Stimulated activated naive CD8-positive, alpha-beta T cell treated with anti-CD3 and anti-CD28 coated beads, Interleukin-15, Interleukin-2, amounts not matched to agents 100 ng/mL and 50 ng/mL, for 24 hours (primary cell): ENCODE data around the gene KLHL35.

Source experiments
- H3K27ac Mint-ChIP-seq: one replicate; pipeline ENCODE4 v1.8.0; 2021; ENCODE audit warnings: mild to moderate bottlenecking, mixed read lengths
- H3K27me3 Mint-ChIP-seq: one replicate; pipeline ENCODE4 v1.8.0; 2021; ENCODE audit warnings: mixed read lengths
- H3K36me3 Mint-ChIP-seq: one replicate; pipeline ENCODE4 v1.8.0; 2021; ENCODE audit warnings: low read depth, mixed read lengths
- H3K4me1 Mint-ChIP-seq: one replicate; pipeline ENCODE4 v1.8.0; 2021; ENCODE audit warnings: low read depth, mixed read lengths
- H3K4me3 Mint-ChIP-seq: one replicate; pipeline ENCODE4 v1.8.0; 2021; ENCODE audit warnings: mild to moderate bottlenecking, mixed read lengths
- H3K9me3 Mint-ChIP-seq: one replicate; pipeline ENCODE4 v1.8.0; 2021; ENCODE audit warnings: mixed read lengths

KLHL35 gene

GRCh38 chr11:75437966-75438659 lies 5.1 kb upstream of the KLHL35 start:
- no peak overlapping the region for H3K27ac Mint-ChIP-seq

GRCh38 chr11:75436806-75437205 lies 3.8 kb upstream of the KLHL35 start:
- no peaks in the 10 kb centered on the region for H3K36me3 Mint-ChIP-seq
- no peaks in the 10 kb centered on the region for H3K9me3 Mint-ChIP-seq
- H3K27ac Mint-ChIP-seq: no peak overlapping the region
- peaks cover 17% of the 10 kb centered on the region for H3K27me3 Mint-ChIP-seq
- H3K4me1 Mint-ChIP-seq: no peaks in the 10 kb centered on the region
- no peak overlapping the region for H3K4me3 Mint-ChIP-seq

More at GRCh38 chr11:75437966-75438659, 5.1 kb upstream of the KLHL35 start:
- H3K27me3 Mint-ChIP-seq: peaks cover 4% of the 10 kb centered on the region
- H3K4me1 Mint-ChIP-seq: no peaks in the 10 kb centered on the region
- no peaks in the 10 kb centered on the region for H3K9me3 Mint-ChIP-seq
- H3K36me3 Mint-ChIP-seq: no peaks in the 10 kb centered on the region
- H3K4me3 Mint-ChIP-seq: no peak overlapping the region

- Mint-ChIP-seq H3K4me1 (peaks cover 3% of the 10 kb centered on the region), H3K27ac (no peak overlapping the region), H3K4me3 (no peak overlapping the region), H3K9me3 (no peaks in the 10 kb centered on the region), H3K36me3 (no peaks in the 10 kb centered on the region), H3K27me3 (peaks cover 29% of the 10 kb centered on the region)
Observed at GRCh38 chr11:75435571-75435925, 2.5 kb upstream of the KLHL35 start.

- Mint-ChIP-seq H3K9me3 (no peaks in the 10 kb centered on the region), H3K27ac (no peak overlapping the region), H3K4me1 (peaks cover 5% of the 10 kb centered on the region), H3K36me3 (no peaks in the 10 kb centered on the region), H3K4me3 (no peak overlapping the region), H3K27me3 (peaks cover 31% of the 10 kb centered on the region)
Observed at GRCh38 chr11:75434886-75435570, 2.0 kb upstream of the KLHL35 start.

GRCh38 chr11:75434051-75434450 lies 1.0 kb upstream of the KLHL35 start:
- Mint-ChIP-seq H3K4me3 (no peak overlapping the region), H3K36me3 (peaks cover 5% of the 10 kb centered on the region), H3K27ac (no peak overlapping the region), H3K9me3 (peaks cover 5% of the 10 kb centered on the region), H3K4me1 (peaks cover 10% of the 10 kb centered on the region), H3K27me3 (peaks cover 36% of the 10 kb centered on the region)

- Mint-ChIP-seq H3K4me3 (no peak overlapping the region), H3K27me3 (peaks cover 41% of the 10 kb centered on the region), H3K4me1 (peaks cover 13% of the 10 kb centered on the region), H3K9me3 (peaks cover 9% of the 10 kb centered on the region), H3K36me3 (peaks cover 8% of the 10 kb centered on the region), H3K27ac (no peak overlapping the region)
Observed at GRCh38 chr11:75433443-75433842, 440 bp upstream of the KLHL35 start.

- Mint-ChIP-seq H3K27ac (no peak overlapping the region), H3K9me3 (peaks cover 9% of the 10 kb centered on the region), H3K36me3 (peaks cover 8% of the 10 kb centered on the region), H3K27me3 (peaks cover 50% of the 10 kb centered on the region), H3K4me3 (no peak overlapping the region), H3K4me1 (peaks cover 13% of the 10 kb centered on the region)
Observed at GRCh38 chr11:75431533-75432525, 1.2 kb downstream of the KLHL35 start.

GRCh38 chr11:75430714-75431532 lies 2.1 kb downstream of the KLHL35 start:
- peak overlapping the region; percentile 74 for H3K4me3 Mint-ChIP-seq
- peaks cover 50% of the 10 kb centered on the region for H3K27me3 Mint-ChIP-seq
- H3K27ac Mint-ChIP-seq: peak overlapping the region; percentile 59
- peaks cover 13% of the 10 kb centered on the region for H3K4me1 Mint-ChIP-seq
- peaks cover 9% of the 10 kb centered on the region for H3K9me3 Mint-ChIP-seq
- peaks cover 8% of the 10 kb centered on the region for H3K36me3 Mint-ChIP-seq

- Mint-ChIP-seq H3K4me1 (peaks cover 13% of the 10 kb centered on the region), H3K9me3 (peaks cover 9% of the 10 kb centered on the region), H3K36me3 (peaks cover 8% of the 10 kb centered on the region), H3K27ac (peak overlapping the region; percentile 59), H3K4me3 (peak overlapping the region; percentile 74), H3K27me3 (peaks cover 50% of the 10 kb centered on the region)
Observed at GRCh38 chr11:75429902-75430713, 2.9 kb downstream of the KLHL35 start.

- Mint-ChIP-seq H3K4me1 (peaks cover 13% of the 10 kb centered on the region), H3K27me3 (peaks cover 50% of the 10 kb centered on the region), H3K27ac (peak overlapping the region; percentile 68), H3K36me3 (peaks cover 8% of the 10 kb centered on the region), H3K9me3 (peaks cover 9% of the 10 kb centered on the region), H3K4me3 (peak overlapping the region; percentile 73)
Observed at GRCh38 chr11:75429641-75429901, 3.4 kb downstream of the KLHL35 start.

- peak overlapping the region; percentile 68 for H3K27ac Mint-ChIP-seq
- H3K9me3 Mint-ChIP-seq: peaks cover 9% of the 10 kb centered on the region
- peaks cover 13% of the 10 kb centered on the region for H3K4me1 Mint-ChIP-seq
- H3K4me3 Mint-ChIP-seq: peak overlapping the region; percentile 73
- H3K36me3 Mint-ChIP-seq: peaks cover 8% of the 10 kb centered on the region
- peaks cover 50% of the 10 kb centered on the region for H3K27me3 Mint-ChIP-seq
Observed at GRCh38 chr11:75428989-75429640, 3.9 kb downstream of the KLHL35 start.

- peak overlapping the region; percentile 5 for H3K4me3 Mint-ChIP-seq
- H3K36me3 Mint-ChIP-seq: peaks cover 8% of the 10 kb centered on the region
- peaks cover 48% of the 10 kb centered on the region for H3K27me3 Mint-ChIP-seq
- peaks cover 9% of the 10 kb centered on the region for H3K9me3 Mint-ChIP-seq
- no peak overlapping the region for H3K27ac Mint-ChIP-seq
- H3K4me1 Mint-ChIP-seq: peaks cover 13% of the 10 kb centered on the region
Observed at GRCh38 chr11:75428281-75428724, 4.7 kb downstream of the KLHL35 start.

- no peak overlapping the region for H3K4me3 Mint-ChIP-seq
- no peak overlapping the region for H3K27ac Mint-ChIP-seq
- H3K9me3 Mint-ChIP-seq: peaks cover 9% of the 10 kb centered on the region
- peaks cover 36% of the 10 kb centered on the region for H3K27me3 Mint-ChIP-seq
- H3K4me1 Mint-ChIP-seq: peaks cover 13% of the 10 kb centered on the region
- H3K36me3 Mint-ChIP-seq: peaks cover 16% of the 10 kb centered on the region
Observed at GRCh38 chr11:75427181-75427580, 5.8 kb downstream of the KLHL35 start.
